SW 1271 (cell line): Measurements from ENCODE around the gene NINL.

Experiments used
- DNase-seq, 2 experiments: peaks; one replicate each; lab custom pipeline; 2025; lab: John Stamatoyannopoulos, UW

The NINL gene

GRCh38 chr20:25500880-25501351 lies 84.4 kb downstream of the NINL start:
- DNase-seq, result no peak

GRCh38 chr20:25499855-25500434 lies 85.4 kb downstream of the NINL start:
- DNase-seq, result no peak

- no peak for DNase-seq
Measured at GRCh38 chr20:25499031-25499430, 86.3 kb downstream of the NINL start.

- DNase-seq, result no peak
Measured at GRCh38 chr20:25498280-25498606, 87.1 kb downstream of the NINL start.

GRCh38 chr20:25497586-25498279 lies 87.6 kb downstream of the NINL start:
- no peak for DNase-seq

GRCh38 chr20:25496968-25497401 lies 88.3 kb downstream of the NINL start:
- no peak for DNase-seq

- DNase-seq, result no peak
Measured at GRCh38 chr20:25496165-25496967, 89.0 kb downstream of the NINL start.

- no peak for DNase-seq
Measured at GRCh38 chr20:25495189-25495824, 90.0 kb downstream of the NINL start.

- DNase-seq, result no peak
Measured at GRCh38 chr20:25494506-25495188, 90.7 kb downstream of the NINL start.

GRCh38 chr20:25493748-25494505 lies 91.4 kb downstream of the NINL start:
- DNase-seq, result no peak

- DNase-seq, result no peak
Measured at GRCh38 chr20:25493137-25493536, 92.2 kb downstream of the NINL start.

- DNase-seq, result no peak
Measured at GRCh38 chr20:25491446-25492038, 93.8 kb downstream of the NINL start.

GRCh38 chr20:25490656-25491445 lies 94.5 kb downstream of the NINL start:
- DNase-seq, result no peak

- no peak for DNase-seq
Measured at GRCh38 chr20:25489221-25489871, 96.0 kb downstream of the NINL start.

- no peak for DNase-seq
Measured at GRCh38 chr20:25487975-25488374, 97.4 kb downstream of the NINL start.

- DNase-seq, result no peak
Measured at GRCh38 chr20:25487306-25487705, 98.0 kb downstream of the NINL start.

GRCh38 chr20:25486377-25486776 lies 99.0 kb downstream of the NINL start:
- no peak for DNase-seq

- DNase-seq, result no peak
Measured at GRCh38 chr20:25485872-25486271, 99.5 kb downstream of the NINL start.

GRCh38 chr20:25484911-25485511 lies 100.3 kb downstream of the NINL start:
- DNase-seq, result no peak
